ENCODE data around the gene YKT6. TPM values are rescaled to one million over a fixed set of nuclear protein-coding genes. Genes with fewer than 3 reads are reported as not detected.

Gene YKT6
- total and polyA plus RNA-seq, 2 experiments from 2014 or later = 33.5 to 114 TPM

- H3F3A ChIP-seq (replicated peaks; ENCODE audit: low read depth) = no peaks in the 10 kb centered on the region
- H3K4me3 Mint-ChIP-seq = peak overlapping the region; percentile 85
- DNase-seq (ENCODE audit: low spot score) = no peak
- peaks cover 7% of the 10 kb centered on the region; the same call in 1 of the 2 replicates for H3K27me3 ChIP-seq (ENCODE audit: insufficient read depth)
- H3K9me3 Mint-ChIP-seq = no peaks in the 10 kb centered on the region
- ATAC-seq = no peak
- H3K4me3 ChIP-seq = peak overlapping the region; percentile 97
- H3K36me3 ChIP-seq (ENCODE audit: insufficient read depth) = peaks cover 16% of the 10 kb centered on the region
- H3K4me1 ChIP-seq (ENCODE audit: insufficient read depth) = peaks cover 10% of the 10 kb centered on the region; the same call in 1 of the 2 replicates
- H3K9me2 ChIP-seq (ENCODE audit: insufficient read depth) = no peaks in the 10 kb centered on the region
- H4K20me1 ChIP-seq (replicated peaks; ENCODE audit: insufficient read depth) = peaks cover 24% of the 10 kb centered on the region
- peak overlapping the region; percentile 100 for H3K4me2 ChIP-seq
- peaks cover 8% of the 10 kb centered on the region for H3K4me1 Mint-ChIP-seq
- no peak overlapping the region for H2AFZ ChIP-seq
- TF ChIP-seq CTCF (conservative IDR thresholded peaks at IDR 0.05; ENCODE audit: low read depth in 2 of 2) (no peak), JUNB (IDR thresholded peaks at IDR 0.05; ENCODE audit: unreplicated experiment) (no peak), ZNF462 (CRISPR knock-in tag; IDR thresholded peaks at IDR 0.05) (no peak), REST (IDR thresholded peaks at IDR 0.05; ENCODE audit: unreplicated experiment) (no peak), ZNF114 (CRISPR knock-in tag; IDR thresholded peaks at IDR 0.05) (no peak), NANOG (IDR thresholded peaks at IDR 0.05; ENCODE audit: borderline replicate concordance) (no peak), ZNF331 (CRISPR knock-in tag; IDR thresholded peaks at IDR 0.05; ENCODE audit: low read depth) (no peak), POLR2AphosphoS5 (IDR thresholded peaks at IDR 0.05; ENCODE audit: low read depth) (no peak)
- peaks cover 43% of the 10 kb centered on the region for H3K79me2 ChIP-seq (replicated peaks; ENCODE audit: insufficient read depth)
- H3K27ac Mint-ChIP-seq = 0 out of 2 replicates have a peak overlapping the region, but pooled peaks have one; percentile 46
- peaks cover 17% of the 10 kb centered on the region for H3K36me3 Mint-ChIP-seq (ENCODE audit: low read depth)
- no peak overlapping the region for H3K27ac ChIP-seq (ENCODE audit: low read depth)
- H3K27me3 Mint-ChIP-seq (ENCODE audit: insufficient read depth, low read depth, poor library complexity) = peaks cover 5% of the 10 kb centered on the region
These were observed 1.0 kb downstream of the YKT6 start for GRCh38 chr7:44201813-44202212.
